Liver (tissue), 9 donors: ENCODE results near the gene ZGPAT. TPM values are rescaled to one million over a fixed set of nuclear protein-coding genes. Genes with fewer than 3 reads are reported as not detected.

Experiments used
- DNase-seq: peaks from one replicate; pipeline ENCODE4 v3.0.0-alpha.2; 2017; ENCODE audit warnings: low spot score
- H3K27ac ChIP-seq, 2 donors: one replicate each; pipeline ENCODE4 v1.7.0; 2013; ENCODE audit warnings: inconsistent platforms in 2 of 2, low read length in 2 of 2, control low read depth in 1 of 2, low read depth in 1 of 2, mild to moderate bottlenecking in 1 of 2
- H3K27me3 ChIP-seq, 4 donors: one replicate each; pipeline versions ENCODE4 v1.6.1 to v1.7.0; 2013; ENCODE audit warnings: low read length in 3 of 4, inconsistent platforms in 1 of 4, mild to moderate bottlenecking in 1 of 4, moderate library complexity in 1 of 4; ENCODE audit not compliant: control insufficient read depth in 4 of 4, insufficient read depth in 4 of 4
- H3K36me3 ChIP-seq, 4 donors: one replicate each; pipeline versions ENCODE4 v1.6.1 to v1.7.0; 2013; ENCODE audit warnings: low read length in 3 of 4, mild to moderate bottlenecking in 3 of 4, low read depth in 1 of 4, moderate library complexity in 1 of 4; ENCODE audit not compliant: control insufficient read depth in 4 of 4, insufficient read depth in 3 of 4
- H3K4me1 ChIP-seq, 4 donors: one replicate each; pipeline versions ENCODE4 v1.6.1 to v1.7.0; 2013; ENCODE audit warnings: low read length in 3 of 4, mild to moderate bottlenecking in 3 of 4, moderate library complexity in 1 of 4; ENCODE audit not compliant: control insufficient read depth in 4 of 4, insufficient read depth in 4 of 4
- H3K4me3 ChIP-seq, 3 donors: one replicate each; pipeline versions ENCODE4 v1.6.1 to v1.7.0; 2013; ENCODE audit warnings: low read length in 3 of 3, control low read depth in 1 of 3, low read depth in 1 of 3, mild to moderate bottlenecking in 1 of 3
- H3K9ac ChIP-seq, 2 donors: one replicate each; pipeline ENCODE4 v1.7.0; 2013; ENCODE audit warnings: low read length in 2 of 2, mild to moderate bottlenecking in 2 of 2, moderate library complexity in 2 of 2, control low read depth in 1 of 2, low read depth in 1 of 2
- H3K9me3 ChIP-seq, 4 donors: one replicate each; pipeline versions ENCODE4 v1.6.1 to v1.7.0; 2013; ENCODE audit warnings: low read length in 3 of 4; ENCODE audit not compliant: control insufficient read depth in 4 of 4
- CTCF ChIP-seq: fragments of 150-350 bp; IDR thresholded peaks from 2 replicates; pipeline ENCODE4 v1.5.1; 2017; ENCODE audit warnings: improper control_type of control experiment, low read depth, low read length; ENCODE audit not compliant: missing input control
- EGR1 ChIP-seq, 2 donors: IDR thresholded peaks; 2 replicates each; pipeline ENCODE4 v1.6.1; 2016 to 2018; ENCODE audit warnings: antibody characterized with exemption in 2 of 2, low read depth in 2 of 2
- FOXA1 ChIP-seq: IDR thresholded peaks from 2 replicates; pipeline ENCODE4 v1.6.1; 2016; ENCODE audit warnings: antibody characterized with exemption
- FOXA2 ChIP-seq: IDR thresholded peaks from 2 replicates; pipeline ENCODE4 v1.6.1; 2016; ENCODE audit warnings: antibody characterized with exemption
- GABPA ChIP-seq, 2 donors: IDR thresholded peaks in 1 of 2; conservative IDR thresholded peaks in 1 of 2; 2 replicates each; pipeline ENCODE4 v1.6.1; 2016; ENCODE audit warnings: antibody characterized with exemption in 2 of 2, mild to moderate bottlenecking in 1 of 2, moderate library complexity in 1 of 2
- HNF4A ChIP-seq, 2 donors: conservative IDR thresholded peaks; 2 replicates each; pipeline ENCODE4 v1.6.1; 2016; ENCODE audit warnings: antibody characterized with exemption in 2 of 2, mild to moderate bottlenecking in 2 of 2
- HNF4G ChIP-seq: IDR thresholded peaks from 2 replicates; pipeline ENCODE4 v1.6.1; 2016; ENCODE audit warnings: antibody characterized with exemption
- JUND ChIP-seq, 2 donors: IDR thresholded peaks; 2 replicates each; pipeline ENCODE4 v1.6.1; 2016; ENCODE audit warnings: antibody characterized with exemption in 2 of 2
- MAX ChIP-seq: IDR thresholded peaks from 2 replicates; pipeline ENCODE4 v1.6.1; 2016; ENCODE audit warnings: antibody characterized with exemption
- NR2F2 ChIP-seq: IDR thresholded peaks from 2 replicates; pipeline ENCODE4 v1.6.1; 2016; ENCODE audit warnings: antibody characterized with exemption
- RAD21 ChIP-seq, 2 donors: IDR thresholded peaks; 2 replicates each; pipeline ENCODE4 v1.6.1; 2016; ENCODE audit warnings: antibody characterized with exemption in 2 of 2, mild to moderate bottlenecking in 2 of 2
- REST ChIP-seq: IDR thresholded peaks from 2 replicates; pipeline ENCODE4 v1.6.1; 2016; ENCODE audit warnings: antibody characterized with exemption, mild to moderate bottlenecking
- RXRA ChIP-seq, 2 donors: IDR thresholded peaks; 2 replicates each; pipeline ENCODE4 v1.6.1; 2017 to 2018; ENCODE audit warnings: antibody characterized with exemption in 2 of 2, mild to moderate bottlenecking in 1 of 2
- SP1 ChIP-seq: IDR thresholded peaks from 2 replicates; pipeline ENCODE4 v1.6.1; 2018; ENCODE audit warnings: antibody characterized with exemption, mild to moderate bottlenecking
- TAF1 ChIP-seq: conservative IDR thresholded peaks from 2 replicates; pipeline ENCODE4 v1.6.1; 2016; ENCODE audit warnings: antibody characterized with exemption, mild to moderate bottlenecking
- YY1 ChIP-seq: IDR thresholded peaks from 2 replicates; pipeline ENCODE4 v1.6.1; 2016; ENCODE audit warnings: antibody characterized with exemption, mild to moderate bottlenecking
- WGBS: extraction: QIAGEN DNeasy Blood & Tissue Kit; methylation state at CpG from one replicate; pipeline ENCODE4 v1.1.7; 2013; 5-methylcytosine and 5-hydroxymethylcytosine counted together
- polyA plus RNA-seq, 2 donors: library from polyadenylated mRNA; stranded (reverse) in 1 of 2; unstranded in 1 of 2; fragments of 200-250 nt in 1 of 2; fragments of >200 nt in 1 of 2; fragmentation: Nextera tagmentation in 1 of 2; extraction: Ambion mirVana in 1 of 2; gene quantifications; one replicate each; pipeline versions ENCODE4 v1.2.1 to v1.2.3, GENCODE V29; 2013 to 2015
- total RNA-seq, 2 donors: library from RNA; depleted of rRNA; stranded (reverse); fragments of >200 nt; gene quantifications; one replicate each; pipeline ENCODE4 v1.2.3, GENCODE V29; 2014
- TF ChIP-seq, protein P1 (sequence below): IDR thresholded peaks from 2 replicates; pipeline ENCODE4 v1.6.1; 2016; ENCODE audit warnings: antibody characterized with exemption
- TF ChIP-seq, protein P2 (sequence below): IDR thresholded peaks from 2 replicates; pipeline ENCODE4 v1.6.1; 2016; ENCODE audit warnings: antibody characterized with exemption
- donor health status: healthy.
- donor health status: healthy.
- donor health status: healthy.
- donor health status: healthy.
- donor health status: healthy.

ZGPAT gene
- total and polyA plus RNA-seq, 4 donors, result 10.3 to 90.5 (median 20.5) TPM

GRCh38 chr20:63759377-63759901 is 51.6 kb downstream of the ZGPAT start:
- no peak overlapping the region for H3K9ac ChIP-seq
- H3K27me3 ChIP-seq, result no peaks in the 10 kb centered on the region
- H3K27ac ChIP-seq, result no peak overlapping the region
- TF ChIP-seq TAF1, result no peak
- TF ChIP-seq FOXA1, result no peak
- TF ChIP-seq, protein P1, sequence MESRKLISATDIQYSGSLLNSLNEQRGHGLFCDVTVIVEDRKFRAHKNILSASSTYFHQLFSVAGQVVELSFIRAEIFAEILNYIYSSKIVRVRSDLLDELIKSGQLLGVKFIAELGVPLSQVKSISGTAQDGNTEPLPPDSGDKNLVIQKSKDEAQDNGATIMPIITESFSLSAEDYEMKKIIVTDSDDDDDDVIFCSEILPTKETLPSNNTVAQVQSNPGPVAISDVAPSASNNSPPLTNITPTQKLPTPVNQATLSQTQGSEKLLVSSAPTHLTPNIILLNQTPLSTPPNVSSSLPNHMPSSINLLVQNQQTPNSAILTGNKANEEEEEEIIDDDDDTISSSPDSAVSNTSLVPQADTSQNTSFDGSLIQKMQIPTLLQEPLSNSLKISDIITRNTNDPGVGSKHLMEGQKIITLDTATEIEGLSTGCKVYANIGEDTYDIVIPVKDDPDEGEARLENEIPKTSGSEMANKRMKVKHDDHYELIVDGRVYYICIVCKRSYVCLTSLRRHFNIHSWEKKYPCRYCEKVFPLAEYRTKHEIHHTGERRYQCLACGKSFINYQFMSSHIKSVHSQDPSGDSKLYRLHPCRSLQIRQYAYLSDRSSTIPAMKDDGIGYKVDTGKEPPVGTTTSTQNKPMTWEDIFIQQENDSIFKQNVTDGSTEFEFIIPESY, result no peak
- TF ChIP-seq CTCF, result no peak
- no peak for TF ChIP-seq EGR1 (IDR thresholded peaks at IDR 0.05; ENCODE audit: low read depth in 2 of 2)
- no peak for TF ChIP-seq SP1
- TF ChIP-seq RAD21 (IDR thresholded peaks at IDR 0.05), result no peak
- TF ChIP-seq NR2F2, result no peak
- no peak for TF ChIP-seq HNF4A (conservative IDR thresholded peaks at IDR 0.05)
- no peak for TF ChIP-seq RXRA (IDR thresholded peaks at IDR 0.05)
- no peak for TF ChIP-seq MAX
- no peak for TF ChIP-seq GABPA (IDR thresholded peaks at IDR 0.05 in 1 of 2, conservative IDR thresholded peaks at IDR 0.05 in 1 of 2)
- H3K9me3 ChIP-seq, result no peaks in the 10 kb centered on the region
- DNase-seq, result no peak
- WGBS, result 79% methylated on average over 7 of the region's 7 CpGs
- no peaks in the 10 kb centered on the region for H3K36me3 ChIP-seq
- no peak overlapping the region for H3K4me3 ChIP-seq
- no peaks in the 10 kb centered on the region for H3K4me1 ChIP-seq

DNA sequence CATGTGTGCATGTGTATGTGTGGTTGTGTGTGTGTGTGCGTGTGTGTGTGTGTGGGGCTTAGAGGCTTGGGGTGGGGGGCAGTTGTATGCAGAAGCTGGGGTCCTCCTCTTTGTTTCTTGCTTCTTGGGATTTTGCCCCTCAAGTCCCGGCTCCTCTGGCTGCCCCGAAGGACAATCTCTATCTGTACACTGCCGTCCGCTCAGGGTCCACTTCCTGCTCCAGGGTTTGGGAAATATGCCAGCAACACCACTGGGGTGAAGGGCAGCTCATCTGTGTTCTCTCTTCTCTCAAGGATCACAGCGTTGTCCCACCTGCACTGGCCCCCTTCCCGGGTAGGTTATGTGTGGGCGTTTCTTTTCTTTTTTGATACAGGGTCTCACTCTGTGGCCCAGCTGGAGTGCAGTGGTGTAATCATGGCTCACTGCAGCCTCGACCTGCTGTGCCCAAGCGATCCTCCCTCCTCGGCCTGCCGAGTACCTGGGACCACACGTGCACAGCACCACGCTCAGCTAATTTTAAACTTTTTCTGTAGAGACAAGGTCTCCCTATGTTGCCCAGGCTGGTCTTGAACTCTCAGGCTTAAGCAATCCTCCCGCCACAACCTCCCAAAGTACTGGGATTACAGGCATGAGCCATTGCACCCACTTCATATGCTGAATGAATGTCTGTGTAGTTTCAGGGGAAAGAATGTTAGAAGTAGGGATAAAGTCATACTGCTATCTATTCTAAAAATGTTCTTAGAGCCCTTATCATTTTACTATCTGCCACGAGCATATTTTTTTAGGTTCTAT is 57.4 kb downstream of the ZGPAT start:
- H3K9me3 ChIP-seq, result no peaks in the 10 kb centered on the region
- no peak overlapping the region for H3K4me3 ChIP-seq
- H3K9ac ChIP-seq, result no peak overlapping the region
- H3K36me3 ChIP-seq, result no peaks in the 10 kb centered on the region
- H3K4me1 ChIP-seq, result no peaks in the 10 kb centered on the region
- WGBS, result 64% methylated on average over 16 of the region's 16 CpGs
- no peak for DNase-seq
- H3K27me3 ChIP-seq, result no peaks in the 10 kb centered on the region
- no peak overlapping the region for H3K27ac ChIP-seq
- TF ChIP-seq, protein P2, sequence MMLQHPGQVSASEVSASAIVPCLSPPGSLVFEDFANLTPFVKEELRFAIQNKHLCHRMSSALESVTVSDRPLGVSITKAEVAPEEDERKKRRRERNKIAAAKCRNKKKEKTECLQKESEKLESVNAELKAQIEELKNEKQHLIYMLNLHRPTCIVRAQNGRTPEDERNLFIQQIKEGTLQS, result no peak
- TF ChIP-seq SP1, result no peak
- TF ChIP-seq RXRA (IDR thresholded peaks at IDR 0.05), result no peak
- TF ChIP-seq REST, result no peak
- no peak for TF ChIP-seq CTCF
- no peak for TF ChIP-seq NR2F2
- no peak for TF ChIP-seq FOXA2
- no peak for TF ChIP-seq HNF4G
- no peak for TF ChIP-seq HNF4A (conservative IDR thresholded peaks at IDR 0.05)
- TF ChIP-seq, protein P1, result no peak
- no peak for TF ChIP-seq TAF1
- TF ChIP-seq EGR1 (IDR thresholded peaks at IDR 0.05; ENCODE audit: low read depth in 2 of 2), result no peak
- TF ChIP-seq JUND (IDR thresholded peaks at IDR 0.05), result no peak
- TF ChIP-seq YY1, result no peak
- no peak for TF ChIP-seq GABPA (IDR thresholded peaks at IDR 0.05 in 1 of 2, conservative IDR thresholded peaks at IDR 0.05 in 1 of 2)
